HepG2 (cell line): ENCODE data around the gene SPHK1. TPM values are rescaled to one million over a fixed set of nuclear protein-coding genes. Genes with fewer than 3 reads are reported as not detected.

ENCODE experiments used
- RBM22 ChIP-seq: fragments of 200-400 bp; formaldehyde crosslinking; optimal IDR thresholded peaks from 2 replicates; pipeline ENCODE3; 2017; ENCODE audit warnings: mild to moderate bottlenecking, low read length, moderate library complexity
- SSRP1 ChIP-seq: IDR thresholded peaks from 2 replicates; pipeline ENCODE4 v1.6.1; 2016; ENCODE audit warnings: control low read depth
- ZFP91 ChIP-seq: sonication (generic); formaldehyde crosslinking; IDR thresholded peaks from 2 replicates; pipeline ENCODE4 v1.9.0; 2022; ENCODE audit warnings: missing genetic modification reagents, mild to moderate bottlenecking, borderline replicate concordance
- ZNF687 ChIP-seq: sonication (generic); formaldehyde crosslinking; IDR thresholded peaks from 2 replicates; pipeline ENCODE4 v1.5.1; 2020; ENCODE audit warnings: mild to moderate bottlenecking, missing genetic modification reagents, moderate library complexity
- polyA plus RNA-seq, 8 experiments: library from polyadenylated mRNA; depleted of rRNA in 3 of 8; stranded (reverse) in 7 of 8; unstranded in 1 of 8; fragments of >200 nt; fragmentation: Illumina TruSeq in 4 of 8; extraction: Trizol in 4 of 8; gene quantifications; 2 replicates each; pipeline versions ENCODE4 v1.2.1 to v1.2.3, GENCODE V29; 2011 to 2016; ENCODE audit warnings: low read depth in 4 of 8, missing spikeins in 1 of 8, mixed read lengths in 1 of 8; ENCODE audit not compliant: insufficient read depth in 1 of 8
- total RNA-seq, 5 experiments: library from RNA; depleted of rRNA; stranded (reverse); fragments of >200 nt; fragmentation: Illumina TruSeq; extraction: Trizol; gene quantifications; 2 replicates each; pipeline ENCODE4 v1.2.3, GENCODE V29; 2016; ENCODE audit warnings: low read depth in 1 of 5

SPHK1 gene
- total and polyA plus RNA-seq, 2 of the 13 experiments (the other 11 are each of a cell fraction or from before 2014, with no cell fraction given) = 129 to 160 TPM

- no peak for TF ChIP-seq ZNF687 (CRISPR knock-in tag)
- TF ChIP-seq ZFP91 = peak; percentile 3; the same call in 1 of the 2 replicates
- no peak for TF ChIP-seq SSRP1
- peak; percentile 10 for TF ChIP-seq RBM22
These were observed 14.2 kb downstream of the SPHK1 start (continued) for GRCh38 chr17:76398523-76399174.
